GM06990 (cell line): Measurements from ENCODE around the gene ATG3.

Experiments
- DNase-seq: peaks from one replicate; pipeline ENCODE4 v3.0.0-alpha.2; 2011; ENCODE audit not compliant: insufficient read length; ENCODE audit errors: extremely low read depth
- H3K27me3 ChIP-seq: replicated peaks from 2 replicates; pipeline ENCODE4 v1.6.0; 2011; ENCODE audit warnings: low read length; ENCODE audit not compliant: control insufficient read depth, insufficient read depth
- H3K36me3 ChIP-seq: 2 replicates; pipeline ENCODE4 v1.5.1; 2011; ENCODE audit warnings: low read length; ENCODE audit not compliant: control insufficient read depth, insufficient read depth
- H3K4me3 ChIP-seq: replicated peaks from 2 replicates; pipeline ENCODE4 v1.5.1; 2011; ENCODE audit warnings: low read depth, mild to moderate bottlenecking, control low read depth, low read length
- TF ChIP-seq, protein P1 (sequence below): IDR thresholded peaks from 2 replicates; pipeline ENCODE4 v1.5.1; 2011; ENCODE audit warnings: low read length, control low read depth, mild to moderate bottlenecking, inconsistent platforms; ENCODE audit not compliant: insufficient read depth, poor library complexity, severe bottlenecking

Gene ATG3

DNA sequence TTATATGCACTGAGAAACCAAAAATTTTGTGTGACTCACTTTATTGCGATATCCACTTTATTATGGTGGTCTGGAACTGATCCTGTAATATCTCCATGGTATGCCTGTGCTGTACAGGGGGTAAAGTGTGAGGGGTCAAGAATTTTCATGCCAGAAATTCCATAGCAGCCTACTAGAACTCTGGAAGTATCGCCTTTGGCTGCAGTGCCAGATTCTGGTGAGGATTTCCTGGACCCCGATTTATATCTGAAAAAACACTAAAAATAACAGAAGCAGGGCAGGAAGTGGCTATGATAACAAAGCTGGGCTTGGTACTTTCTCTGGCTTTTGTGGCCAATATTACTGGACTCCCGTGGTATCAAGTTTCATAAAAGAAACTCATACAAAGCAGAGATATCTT, 42.8 kb upstream of the ATG3 start:
- Histone ChIP-seq H3K27me3 (no peaks in the 10 kb centered on the region), H3K4me3 (no peak overlapping the region), H3K36me3 (no peaks in the 10 kb centered on the region)
- no peak for DNase-seq
- TF ChIP-seq, protein P1, sequence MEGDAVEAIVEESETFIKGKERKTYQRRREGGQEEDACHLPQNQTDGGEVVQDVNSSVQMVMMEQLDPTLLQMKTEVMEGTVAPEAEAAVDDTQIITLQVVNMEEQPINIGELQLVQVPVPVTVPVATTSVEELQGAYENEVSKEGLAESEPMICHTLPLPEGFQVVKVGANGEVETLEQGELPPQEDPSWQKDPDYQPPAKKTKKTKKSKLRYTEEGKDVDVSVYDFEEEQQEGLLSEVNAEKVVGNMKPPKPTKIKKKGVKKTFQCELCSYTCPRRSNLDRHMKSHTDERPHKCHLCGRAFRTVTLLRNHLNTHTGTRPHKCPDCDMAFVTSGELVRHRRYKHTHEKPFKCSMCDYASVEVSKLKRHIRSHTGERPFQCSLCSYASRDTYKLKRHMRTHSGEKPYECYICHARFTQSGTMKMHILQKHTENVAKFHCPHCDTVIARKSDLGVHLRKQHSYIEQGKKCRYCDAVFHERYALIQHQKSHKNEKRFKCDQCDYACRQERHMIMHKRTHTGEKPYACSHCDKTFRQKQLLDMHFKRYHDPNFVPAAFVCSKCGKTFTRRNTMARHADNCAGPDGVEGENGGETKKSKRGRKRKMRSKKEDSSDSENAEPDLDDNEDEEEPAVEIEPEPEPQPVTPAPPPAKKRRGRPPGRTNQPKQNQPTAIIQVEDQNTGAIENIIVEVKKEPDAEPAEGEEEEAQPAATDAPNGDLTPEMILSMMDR = no peak

DNA sequence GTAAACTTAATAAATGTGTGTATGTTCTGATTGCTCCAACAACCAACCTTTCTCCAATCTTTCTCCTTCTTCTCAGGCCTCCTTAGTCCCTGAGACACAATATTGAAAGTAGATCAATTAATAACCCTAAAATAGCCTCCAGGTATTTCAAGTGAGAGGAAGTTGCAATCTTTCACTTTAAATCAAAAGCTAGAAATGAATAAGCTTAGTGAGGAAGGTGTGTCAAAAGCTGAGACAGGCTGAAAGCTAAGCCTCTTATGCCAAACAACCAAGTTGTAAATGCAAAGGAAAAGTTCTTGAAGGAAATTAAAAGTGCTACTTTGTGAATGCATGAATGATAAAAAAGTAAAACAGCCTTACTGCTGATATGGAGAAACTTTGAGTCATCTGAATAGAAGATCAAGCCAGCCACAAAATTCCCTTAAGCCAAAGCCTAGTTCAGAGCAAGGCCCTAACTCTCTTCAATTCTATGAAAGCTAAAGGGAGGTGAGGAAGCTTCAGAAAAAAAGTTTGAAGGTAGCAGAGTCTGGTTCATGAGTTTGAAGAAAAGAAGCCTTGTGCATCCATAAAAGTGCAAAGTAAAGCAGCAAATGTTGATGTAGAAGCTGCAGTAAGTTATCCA, 40.6 kb upstream of the ATG3 start:
- DNase-seq = peak; percentile 11
- Histone ChIP-seq H3K4me3 (no peak overlapping the region), H3K27me3 (no peaks in the 10 kb centered on the region), H3K36me3 (no peaks in the 10 kb centered on the region)
- TF ChIP-seq, protein P1 = no peak

DNA sequence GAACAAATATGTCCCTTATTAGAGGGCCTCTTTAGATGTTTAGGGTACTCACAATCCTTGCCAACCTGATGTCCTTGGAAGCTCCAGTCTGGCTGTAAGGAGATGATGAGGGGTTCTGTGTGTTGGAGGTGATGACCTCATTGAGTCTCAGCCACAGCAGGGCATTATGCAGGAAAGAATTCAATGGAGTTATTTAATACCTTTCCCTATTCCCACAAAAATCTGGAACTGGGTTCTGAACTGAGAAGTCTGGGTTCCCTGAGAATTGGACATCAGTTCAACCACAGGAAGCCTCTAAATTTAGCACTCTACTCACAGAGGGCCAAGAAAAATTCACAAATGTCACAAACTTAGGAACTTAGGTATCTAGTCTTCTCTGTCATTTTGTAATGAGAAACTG, 37.0 kb upstream of the ATG3 start:
- no peak for DNase-seq
- Histone ChIP-seq H3K4me3 (no peak overlapping the region), H3K27me3 (no peaks in the 10 kb centered on the region), H3K36me3 (no peaks in the 10 kb centered on the region)
- TF ChIP-seq, protein P1 = no peak

DNA sequence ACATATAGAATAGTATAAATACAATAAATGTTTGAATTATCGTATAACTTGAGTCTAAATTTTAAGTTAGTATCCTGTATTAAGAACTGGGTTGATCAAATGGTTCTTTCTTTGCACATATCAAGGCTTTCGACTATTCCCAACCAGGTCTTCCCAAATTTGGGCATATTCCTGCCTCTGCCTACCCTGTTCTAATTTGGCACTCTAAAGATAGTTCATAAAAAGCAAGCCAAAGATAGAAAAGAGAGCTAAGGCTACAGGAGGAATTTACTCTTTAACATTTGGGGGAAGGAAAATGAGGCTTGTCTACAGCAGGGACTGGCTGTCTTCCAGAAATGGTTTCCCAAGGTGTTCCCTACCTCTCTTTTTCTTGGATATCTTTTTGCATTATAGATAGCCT, 36.2 kb upstream of the ATG3 start:
- Histone ChIP-seq H3K4me3 (no peak overlapping the region), H3K36me3 (no peaks in the 10 kb centered on the region), H3K27me3 (no peaks in the 10 kb centered on the region)
- no peak for DNase-seq
- TF ChIP-seq, protein P1 = no peak

DNA sequence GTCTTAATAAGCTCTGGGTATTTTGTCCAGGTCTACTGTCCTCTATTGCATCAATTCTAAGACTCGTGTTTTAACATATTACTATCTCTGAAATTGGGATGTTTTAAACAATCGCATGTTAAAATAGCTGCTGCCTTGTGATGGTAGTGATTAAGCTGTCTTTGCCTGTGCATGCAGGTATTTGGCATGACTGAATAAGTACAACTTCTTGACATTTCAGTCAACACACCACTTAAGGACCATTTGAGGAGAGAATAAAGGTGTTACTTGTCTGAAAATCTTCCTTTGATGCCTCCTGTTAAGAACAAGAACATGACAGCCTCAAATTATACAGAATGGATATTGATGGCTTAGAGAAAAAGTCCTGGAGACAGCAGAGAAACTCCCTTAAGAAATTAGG, 33.1 kb upstream of the ATG3 start:
- no peak for DNase-seq
- H3K4me3 ChIP-seq = no peak overlapping the region
- no peaks in the 10 kb centered on the region for H3K27me3 ChIP-seq
- TF ChIP-seq, protein P1 = no peak
- no peaks in the 10 kb centered on the region for H3K36me3 ChIP-seq

DNA sequence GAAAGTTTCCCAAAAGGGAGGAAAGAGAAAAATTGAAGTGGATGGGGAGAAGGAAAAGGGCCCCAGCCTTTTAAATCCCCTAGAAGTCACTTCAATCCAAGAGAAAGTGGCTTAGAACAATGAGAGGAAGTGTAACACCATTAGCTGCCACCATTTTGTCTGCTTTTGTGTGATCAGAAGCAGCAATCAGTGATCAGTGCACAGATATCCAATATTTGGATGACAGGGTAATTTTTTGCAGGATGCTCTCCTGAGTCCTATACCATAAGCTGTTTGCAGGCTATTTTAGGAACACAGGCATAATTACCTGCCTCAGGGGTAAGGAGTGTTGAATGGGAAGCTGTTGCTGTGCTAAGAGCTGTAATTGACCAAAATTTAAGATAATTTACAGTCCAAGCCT, 31.5 kb upstream of the ATG3 start:
- no peak for DNase-seq
- no peaks in the 10 kb centered on the region for H3K36me3 ChIP-seq
- no peak overlapping the region for H3K4me3 ChIP-seq
- TF ChIP-seq, protein P1 = no peak
- H3K27me3 ChIP-seq = no peaks in the 10 kb centered on the region
